Suppressor macrophage treated with lipopolysaccharide for 4 hours (primary cell): ENCODE data around the gene CGB3.

Source experiments
- DNase-seq: peaks from one replicate; pipeline ENCODE4 v3.0.0-alpha.2; 2020

The CGB3 gene

DNA sequence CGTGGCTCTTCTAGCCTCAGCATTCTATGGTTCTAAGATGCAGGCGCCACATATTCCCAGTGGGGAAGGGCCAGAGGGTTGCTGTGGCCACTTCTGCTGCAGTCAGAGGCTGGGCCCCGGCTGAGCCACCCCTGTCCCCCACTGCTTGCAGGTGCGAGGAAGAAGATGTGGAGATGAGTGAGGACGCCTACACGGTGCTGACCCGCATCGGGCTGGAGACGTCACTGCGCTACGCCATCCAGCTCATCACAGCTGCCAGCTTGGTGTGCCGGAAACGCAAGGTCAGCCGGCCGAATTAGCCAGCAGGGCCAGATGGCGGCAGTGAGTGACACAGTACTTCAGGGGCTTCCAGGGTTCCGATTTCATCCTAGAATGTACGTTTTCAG lies 9.3 kb downstream of the CGB3 start:
- no peak for DNase-seq

- DNase-seq, result no peak
Observed at GRCh38 chr19:49014123-49014869, 9.8 kb downstream of the CGB3 start.

GRCh38 chr19:49011194-49011593 lies 12.9 kb downstream of the CGB3 start:
- DNase-seq, result no peak

DNA sequence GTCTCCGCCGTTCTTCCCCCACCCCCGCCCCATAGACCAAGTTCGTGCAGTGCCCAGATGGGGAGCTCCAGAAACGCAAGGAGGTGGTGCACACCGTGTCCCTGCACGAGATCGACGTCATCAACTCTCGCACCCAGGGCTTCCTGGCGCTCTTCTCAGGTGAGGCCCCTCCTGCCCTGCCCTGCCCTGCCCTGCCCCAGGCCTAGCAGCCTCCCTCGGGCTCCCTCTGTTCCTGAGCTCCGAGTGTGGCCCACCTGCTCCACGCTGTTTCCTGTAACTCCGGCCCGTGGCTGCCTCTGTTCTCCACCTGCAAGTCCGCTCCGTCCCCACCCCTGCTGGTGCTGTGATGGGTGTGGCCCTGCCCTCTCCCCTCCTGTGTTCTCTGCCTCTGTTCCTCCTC lies 13.7 kb downstream of the CGB3 start:
- DNase-seq, result no peak

DNA sequence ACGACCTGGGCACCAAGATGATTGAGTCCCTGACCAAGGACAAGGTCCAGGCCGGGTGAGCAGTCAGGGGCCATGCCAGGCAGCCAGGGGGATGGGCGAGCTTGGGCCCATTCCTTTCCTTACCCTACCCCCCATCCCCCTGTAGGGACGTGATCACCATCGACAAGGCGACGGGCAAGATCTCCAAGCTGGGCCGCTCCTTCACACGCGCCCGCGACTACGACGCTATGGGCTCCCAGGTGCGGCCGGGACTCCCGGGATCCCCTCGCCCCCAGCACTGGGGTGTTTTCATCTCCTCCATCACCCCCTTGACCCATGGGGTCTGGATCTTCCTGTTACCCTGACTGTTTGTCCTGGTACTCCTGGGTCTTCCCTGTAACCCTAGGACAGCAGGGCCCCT lies 14.3 kb downstream of the CGB3 start:
- no peak for DNase-seq

DNA sequence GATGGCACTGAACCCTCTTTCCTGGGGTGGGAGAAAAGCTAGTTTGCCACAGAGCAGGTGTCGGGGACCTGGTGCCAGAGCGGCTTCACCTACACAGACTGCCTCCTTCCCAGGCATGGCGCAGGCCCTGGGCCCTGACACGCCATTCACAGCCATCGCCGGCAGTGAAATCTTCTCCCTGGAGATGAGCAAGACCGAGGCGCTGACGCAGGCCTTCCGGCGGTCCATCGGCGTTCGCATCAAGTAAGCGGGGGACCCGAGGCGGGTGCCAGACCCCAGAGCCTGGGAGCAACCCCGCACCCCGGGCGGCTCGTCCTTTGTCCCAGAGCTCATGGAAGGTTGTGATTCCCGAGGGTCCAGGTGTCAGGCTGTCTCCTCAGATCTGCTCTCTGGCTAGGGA lies 17.2 kb downstream of the CGB3 start:
- no peak for DNase-seq

GRCh38 chr19:49004964-49005614 lies 19.0 kb downstream of the CGB3 start:
- DNase-seq, result no peak

GRCh38 chr19:49004133-49004532 lies 20.0 kb downstream of the CGB3 start:
- DNase-seq, result no peak

GRCh38 chr19:48999481-49000325 lies 24.4 kb downstream of the CGB3 start:
- DNase-seq, result peak; percentile 69

GRCh38 chr19:48997972-48998371 lies 26.2 kb downstream of the CGB3 start:
- peak; percentile 72 for DNase-seq

GRCh38 chr19:48994035-48994386 lies 30.1 kb downstream of the CGB3 start:
- no peak for DNase-seq

DNA sequence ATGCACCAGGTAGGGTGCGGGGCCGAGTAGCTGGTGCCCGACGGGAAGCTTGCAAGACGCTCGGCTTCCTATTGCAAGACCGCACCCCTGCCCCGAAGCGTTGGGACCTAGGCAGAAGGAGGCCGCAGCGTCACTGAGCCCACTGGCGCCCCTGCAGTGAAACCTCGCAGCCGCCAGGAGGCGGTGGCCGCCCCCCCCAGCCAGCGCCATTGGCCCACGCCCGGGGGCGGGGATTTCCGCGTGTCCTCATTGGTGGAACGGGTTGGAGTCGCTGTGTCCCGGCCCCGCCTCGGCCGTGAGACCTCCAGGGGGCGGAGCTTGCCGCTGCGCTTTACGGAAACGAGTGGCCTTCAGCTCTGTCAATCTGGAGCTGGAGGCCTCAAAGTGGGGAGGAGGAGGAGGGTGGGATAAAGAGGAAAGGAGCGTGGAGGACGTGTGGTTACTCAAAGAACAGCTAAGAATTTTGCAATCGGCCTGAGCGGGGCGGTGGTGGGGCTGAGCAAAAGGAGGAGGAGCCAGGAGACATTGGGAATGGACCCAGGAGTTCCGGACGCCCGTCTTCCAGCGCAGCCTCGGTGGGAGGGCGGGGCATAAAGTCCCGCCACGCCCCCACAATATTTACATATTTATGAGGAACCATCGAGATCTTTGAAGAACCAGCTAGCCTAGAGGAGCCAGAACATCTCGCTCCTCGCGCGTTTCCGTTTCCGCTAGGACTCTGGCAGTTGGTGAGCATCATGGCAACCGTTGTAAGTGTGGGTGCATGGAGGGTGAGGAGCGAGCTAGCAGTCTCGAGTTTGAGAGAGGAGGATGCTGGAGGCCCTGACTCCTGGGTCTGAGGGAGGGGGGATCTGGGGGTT lies 30.7 kb downstream of the CGB3 start, which contains the start of the genes GYS1 and RUVBL2:
Gene GYS1, minus strand, starts transcription at position 135 of the 860 bp plus-strand sequence. CDS start 197 bp downstream, outside the sequence.
Gene RUVBL2, plus strand, starts transcription at position 713 of the 860 bp plus-strand sequence. Its CDS starts 25 bp downstream, at position 738.
- peak; percentile 100 for DNase-seq

DNA sequence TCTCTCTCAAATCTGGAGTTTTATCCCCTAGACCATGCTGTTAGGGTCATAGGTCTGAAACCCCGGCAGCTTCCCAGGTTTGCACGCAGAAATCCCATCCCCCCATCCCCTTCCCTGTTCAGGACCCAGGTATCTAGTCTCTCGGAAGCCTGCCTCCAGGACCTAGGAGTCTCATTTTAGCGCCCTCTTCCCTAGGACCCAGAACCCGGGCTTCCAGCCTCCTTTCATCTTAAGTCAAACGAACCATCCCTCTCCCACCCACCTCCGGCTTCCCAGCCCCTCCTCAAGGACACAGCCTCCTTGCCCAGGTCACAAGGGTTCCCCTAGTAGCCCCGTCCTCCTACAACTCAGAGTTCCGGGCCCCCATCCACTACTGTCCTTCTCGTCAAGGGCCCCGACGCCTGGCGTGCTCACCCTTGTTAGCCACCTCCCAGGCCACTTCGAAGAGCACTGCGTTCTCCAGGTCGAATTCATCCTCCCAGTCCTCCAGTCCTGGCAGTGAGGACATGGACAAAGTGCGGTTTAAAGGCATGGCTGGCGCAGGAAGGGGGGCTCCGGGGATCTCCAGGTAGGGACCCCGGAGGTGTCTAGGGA lies 31.5 kb downstream of the CGB3 start:
- DNase-seq, result peak; percentile 24

- DNase-seq, result peak; percentile 86
Observed at GRCh38 chr19:48991873-48992580, 32.1 kb downstream of the CGB3 start.

- no peak for DNase-seq
Observed at GRCh38 chr19:48991011-48991609, 33.0 kb downstream of the CGB3 start.

- no peak for DNase-seq
Observed at GRCh38 chr19:48990400-48990799, 33.7 kb downstream of the CGB3 start.

DNA sequence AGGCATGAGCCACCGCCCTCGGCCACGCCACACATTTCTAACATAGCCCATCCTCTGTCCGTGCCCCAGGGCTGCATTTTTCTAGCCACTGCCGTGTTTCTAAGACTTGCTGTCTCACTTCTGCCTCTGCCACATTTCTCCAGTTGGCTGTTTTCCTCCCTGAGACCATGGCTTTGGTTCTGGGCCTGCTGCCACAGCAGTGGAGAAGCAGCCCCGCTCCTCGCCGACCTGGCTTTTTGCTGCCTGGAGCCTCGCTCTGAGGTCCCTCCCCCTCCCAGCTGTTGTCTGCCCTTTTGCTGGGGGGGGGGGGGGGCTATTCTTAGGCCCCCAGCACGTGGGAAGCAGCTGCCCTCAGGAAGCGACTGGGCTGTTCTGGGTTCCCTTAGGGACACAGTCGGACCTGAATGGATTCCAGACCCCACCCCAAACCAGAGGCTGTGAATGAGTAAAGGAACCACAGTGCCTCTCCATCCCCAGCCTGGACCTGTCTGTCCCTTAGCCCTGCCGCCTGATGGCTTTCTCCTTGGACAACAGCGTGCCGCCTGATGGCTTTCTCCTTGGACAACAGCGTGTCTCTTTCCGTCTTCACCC lies 34.3 kb downstream of the CGB3 start:
- DNase-seq, result no peak

DNA sequence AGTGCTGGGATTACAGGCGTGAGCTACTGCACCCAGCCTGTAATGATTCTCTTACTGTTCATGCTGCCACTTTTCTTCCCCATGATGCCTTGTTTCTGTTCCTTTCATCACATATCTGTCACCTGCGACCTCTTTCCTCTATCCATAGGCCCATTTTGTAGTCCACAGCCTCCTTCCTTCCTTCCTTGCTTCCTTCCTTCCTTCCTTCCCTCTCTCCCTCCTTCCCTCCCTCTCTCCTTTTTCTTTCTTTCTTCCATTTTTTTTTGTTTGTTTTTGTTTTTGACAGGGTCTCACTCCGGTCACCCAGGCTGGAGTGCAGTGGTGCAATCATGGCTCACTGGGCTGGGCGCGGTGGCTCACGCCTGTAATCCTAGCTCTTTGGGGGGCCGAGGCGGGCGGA lies 35.3 kb downstream of the CGB3 start:
- DNase-seq, result no peak

GRCh38 chr19:48988286-48988685 lies 35.8 kb downstream of the CGB3 start:
- DNase-seq, result no peak

- DNase-seq, result no peak
Observed at GRCh38 chr19:48987323-48987722, 36.8 kb downstream of the CGB3 start.

- no peak for DNase-seq
Observed at GRCh38 chr19:48986211-48986610, 37.9 kb downstream of the CGB3 start.
